Measurements from ENCODE around the gene KLHDC7B. TPM values are rescaled to one million over a fixed set of nuclear protein-coding genes. Genes with fewer than 3 reads are reported as not detected.

KLHDC7B gene
- total and polyA plus RNA-seq, 2 of the 13 experiments (the other 11 are each of a cell fraction or from before 2014, with no cell fraction given) = 0.11 TPM; not detected in 1

GRCh38 chr22:50526108-50526833, 19.4 kb upstream of the KLHDC7B start (continued):
- no peak for TF ChIP-seq ZNF407 (CRISPR knock-in tag; IDR thresholded peaks at IDR 0.05; ENCODE audit: not compliant biosample characterization)
- TF ChIP-seq, protein P1, sequence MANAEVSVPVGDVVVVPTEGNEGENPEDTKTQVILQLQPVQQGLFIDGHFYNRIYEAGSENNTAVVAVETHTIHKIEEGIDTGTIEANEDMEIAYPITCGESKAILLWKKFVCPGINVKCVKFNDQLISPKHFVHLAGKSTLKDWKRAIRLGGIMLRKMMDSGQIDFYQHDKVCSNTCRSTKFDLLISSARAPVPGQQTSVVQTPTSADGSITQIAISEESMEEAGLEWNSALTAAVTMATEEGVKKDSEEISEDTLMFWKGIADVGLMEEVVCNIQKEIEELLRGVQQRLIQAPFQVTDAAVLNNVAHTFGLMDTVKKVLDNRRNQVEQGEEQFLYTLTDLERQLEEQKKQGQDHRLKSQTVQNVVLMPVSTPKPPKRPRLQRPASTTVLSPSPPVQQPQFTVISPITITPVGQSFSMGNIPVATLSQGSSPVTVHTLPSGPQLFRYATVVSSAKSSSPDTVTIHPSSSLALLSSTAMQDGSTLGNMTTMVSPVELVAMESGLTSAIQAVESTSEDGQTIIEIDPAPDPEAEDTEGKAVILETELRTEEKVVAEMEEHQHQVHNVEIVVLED (CRISPR knock-in tag; IDR thresholded peaks at IDR 0.05; ENCODE audit: borderline replicate concordance) = no peak
- no peak for TF ChIP-seq FOXA3 (CRISPR knock-in tag; IDR thresholded peaks at IDR 0.05)
- no peak for TF ChIP-seq FOXO4 (CRISPR knock-in tag; conservative IDR thresholded peaks at IDR 0.05)
- TF ChIP-seq ZNF615 (CRISPR knock-in tag; IDR thresholded peaks at IDR 0.05; ENCODE audit: borderline replicate concordance) = no peak
- TF ChIP-seq ZSCAN21 (CRISPR knock-in tag; IDR thresholded peaks at IDR 0.05; ENCODE audit: borderline replicate concordance) = no peak
- no peak for TF ChIP-seq RCOR2 (CRISPR knock-in tag; IDR thresholded peaks at IDR 0.05)
- TF ChIP-seq NCOA2 (CRISPR knock-in tag; IDR thresholded peaks at IDR 0.05) = no peak
- TF ChIP-seq SIX1 (CRISPR knock-in tag; IDR thresholded peaks at IDR 0.05; ENCODE audit: borderline replicate concordance) = no peak
- TF ChIP-seq RBM22 (optimal IDR thresholded peaks at IDR 0.05; ENCODE audit: low read length) = no peak
- no peak for TF ChIP-seq DMTF1 (CRISPR knock-in tag; IDR thresholded peaks at IDR 0.05)
- no peak for TF ChIP-seq ARNT (IDR thresholded peaks at IDR 0.05)
- TF ChIP-seq ZNF841 (CRISPR knock-in tag; IDR thresholded peaks at IDR 0.05; ENCODE audit: borderline replicate concordance) = no peak
- no peak for TF ChIP-seq ZNF749 (CRISPR knock-in tag; IDR thresholded peaks at IDR 0.05; ENCODE audit: borderline replicate concordance)
- no peak for TF ChIP-seq ZNF431 (CRISPR knock-in tag; IDR thresholded peaks at IDR 0.05; ENCODE audit: borderline replicate concordance, low read depth)
